Stimulated activated effector memory CD8-positive, alpha-beta T cell treated with anti-CD3 and anti-CD28 coated beads, Interleukin-12 subunit alpha, Interleukin-12 subunit beta, amount 100 ng/mL, for 72 hours (primary cell): Measurements from ENCODE around the gene DRICH1.
"Not testable (repeated sequence)": the region's sequence is repeated elsewhere in the genome, so short reads cannot be mapped to it uniquely, and the experiment has no call there.

ENCODE experiments used
- ATAC-seq: fragments of 150-1000 bp; cut with Tn5 transposase; 2 replicates; pipeline ENCODE4 v1.10.0; 2021
- DNase-seq, 2 donors: peaks; one replicate each; pipeline ENCODE4 v3.0.0; 2021 to 2022; ENCODE audit warnings: low spot score in 2 of 2
- H3K27ac Mint-ChIP-seq: one replicate; pipeline ENCODE4 v1.8.0; 2022; ENCODE audit warnings: mild to moderate bottlenecking, mixed read lengths
- H3K36me3 Mint-ChIP-seq: one replicate; pipeline ENCODE4 v1.8.0; 2022; ENCODE audit warnings: mild to moderate bottlenecking, mixed read lengths
- H3K4me1 Mint-ChIP-seq: one replicate; pipeline ENCODE4 v1.8.0; 2022; ENCODE audit warnings: mixed read lengths
- H3K4me3 Mint-ChIP-seq: one replicate; pipeline ENCODE4 v1.8.0; 2022; ENCODE audit warnings: mild to moderate bottlenecking, mixed read lengths
- H3K9me3 Mint-ChIP-seq: one replicate; pipeline ENCODE4 v1.8.0; 2022; ENCODE audit warnings: mixed read lengths

DRICH1 gene

DNA sequence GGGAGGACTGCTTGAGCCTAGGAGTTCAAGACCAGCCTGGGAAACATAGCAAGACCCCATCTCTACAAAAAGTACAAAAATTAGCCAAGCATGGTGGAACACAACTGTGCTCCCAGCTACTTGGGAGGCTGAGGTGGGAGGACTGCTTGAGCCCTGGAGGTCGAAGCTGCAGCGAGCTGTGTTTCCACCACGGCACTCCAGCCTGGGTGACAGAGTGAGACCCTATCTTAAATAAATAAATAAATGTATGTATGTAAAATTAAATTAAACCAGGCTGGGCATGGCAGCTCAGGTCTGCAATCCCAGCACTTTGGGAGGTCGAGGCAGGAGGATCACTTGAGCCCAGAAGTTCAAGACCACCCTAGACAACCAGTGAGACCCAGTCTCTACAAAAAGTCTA lies 28.3 kb upstream of the DRICH1 start:
- H3K36me3 Mint-ChIP-seq: peaks cover 25% of the 10 kb centered on the region
- not testable (repeated sequence) for H3K4me3 Mint-ChIP-seq, DNase-seq, H3K27ac Mint-ChIP-seq, H3K9me3 Mint-ChIP-seq, H3K4me1 Mint-ChIP-seq, ATAC-seq

- Mint-ChIP-seq H3K4me3 (no peak overlapping the region), H3K9me3 (no peaks in the 10 kb centered on the region), H3K4me1 (peaks cover 6% of the 10 kb centered on the region), H3K36me3 (peaks cover 25% of the 10 kb centered on the region), H3K27ac (peak overlapping the region; percentile 48)
- ATAC-seq (no peak), DNase-seq (no peak)
These were observed 25.6 kb upstream of the DRICH1 start for GRCh38 chr22:23657727-23658126.

GRCh38 chr22:23655891-23656475 lies 23.9 kb upstream of the DRICH1 start:
- Mint-ChIP-seq H3K4me1 (no peaks in the 10 kb centered on the region), H3K4me3 (no peak overlapping the region), H3K9me3 (no peaks in the 10 kb centered on the region), H3K27ac (peak overlapping the region; percentile 60), H3K36me3 (peaks cover 25% of the 10 kb centered on the region)
- ATAC-seq (no peak), DNase-seq (no peak)

GRCh38 chr22:23652711-23653110 lies 20.6 kb upstream of the DRICH1 start:
- no peak for DNase-seq
- Mint-ChIP-seq H3K4me1 (no peaks in the 10 kb centered on the region), H3K36me3 (peaks cover 5% of the 10 kb centered on the region), H3K27ac (peak overlapping the region; percentile 69), H3K9me3 (no peaks in the 10 kb centered on the region), H3K4me3 (no peak overlapping the region)
- no peak for ATAC-seq

GRCh38 chr22:23652286-23652685 lies 20.2 kb upstream of the DRICH1 start:
- Mint-ChIP-seq H3K27ac (peak overlapping the region; percentile 69), H3K4me3 (no peak overlapping the region), H3K9me3 (no peaks in the 10 kb centered on the region), H3K4me1 (no peaks in the 10 kb centered on the region), H3K36me3 (peaks cover under 1% of the 10 kb centered on the region)
- ATAC-seq (peak; percentile 13), DNase-seq (no peak)

DNA sequence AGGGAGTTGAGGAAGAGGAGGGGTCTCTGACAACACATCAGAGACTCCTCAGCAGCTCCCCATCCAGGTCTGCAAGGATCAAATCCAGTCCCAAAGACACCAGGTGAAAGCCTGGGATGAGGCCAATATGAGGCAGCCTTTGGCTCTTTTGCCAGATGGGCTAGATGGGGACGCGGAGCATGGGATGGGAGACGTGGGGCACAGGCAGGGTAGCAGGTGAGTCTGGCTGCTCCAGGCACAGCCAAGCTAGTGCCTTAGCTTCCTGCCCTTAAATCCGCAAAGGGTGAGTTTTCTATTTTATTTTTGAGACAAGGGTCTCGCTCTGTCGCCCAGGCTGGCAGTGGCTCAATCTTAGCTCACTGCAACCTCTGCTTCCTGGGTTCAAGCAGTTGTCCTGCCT lies 19.6 kb upstream of the DRICH1 start:
- no peaks in the 10 kb centered on the region for H3K9me3 Mint-ChIP-seq
- H3K36me3 Mint-ChIP-seq: no peaks in the 10 kb centered on the region
- no peak overlapping the region for H3K4me3 Mint-ChIP-seq
- DNase-seq: no peak
- no peak overlapping the region for H3K27ac Mint-ChIP-seq
- H3K4me1 Mint-ChIP-seq: no peaks in the 10 kb centered on the region
- ATAC-seq: no peak

GRCh38 chr22:23649071-23649501 lies 17.0 kb upstream of the DRICH1 start:
- no peaks in the 10 kb centered on the region for H3K36me3 Mint-ChIP-seq
- DNase-seq: no peak
- no peaks in the 10 kb centered on the region for H3K4me1 Mint-ChIP-seq
- no peak for ATAC-seq
- no peak overlapping the region for H3K4me3 Mint-ChIP-seq
- no peak overlapping the region for H3K27ac Mint-ChIP-seq
- H3K9me3 Mint-ChIP-seq: no peaks in the 10 kb centered on the region

GRCh38 chr22:23646526-23646925 lies 14.4 kb upstream of the DRICH1 start:
- not testable (repeated sequence) for H3K36me3 Mint-ChIP-seq, H3K4me3 Mint-ChIP-seq, H3K27ac Mint-ChIP-seq, ATAC-seq, DNase-seq, H3K4me1 Mint-ChIP-seq, H3K9me3 Mint-ChIP-seq

GRCh38 chr22:23640206-23640605 lies 8.1 kb upstream of the DRICH1 start:
- H3K27ac Mint-ChIP-seq, H3K9me3 Mint-ChIP-seq, H3K36me3 Mint-ChIP-seq, DNase-seq, H3K4me1 Mint-ChIP-seq, H3K4me3 Mint-ChIP-seq, ATAC-seq: not testable (repeated sequence)

DNA sequence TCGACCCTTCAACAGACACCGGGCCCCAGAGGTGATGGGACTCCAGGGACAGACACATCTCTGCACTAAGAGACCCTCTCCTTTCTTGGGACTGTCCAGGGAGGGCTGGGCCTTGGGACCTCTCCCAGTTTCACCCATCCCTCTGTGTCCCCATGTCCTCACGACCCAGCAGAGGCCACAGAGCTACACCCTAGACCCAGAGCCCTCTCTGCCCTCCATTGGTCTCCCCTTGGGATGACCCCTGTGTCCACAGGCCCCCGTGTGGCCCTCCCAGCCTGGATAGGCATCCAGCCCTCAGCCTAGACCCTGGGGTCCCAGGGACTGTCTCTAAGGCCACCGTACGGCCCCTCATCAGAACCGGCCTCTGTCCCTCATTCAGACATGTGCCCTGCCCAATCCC lies 7.5 kb upstream of the DRICH1 start:
- H3K9me3 Mint-ChIP-seq: no peaks in the 10 kb centered on the region
- ATAC-seq (peak; percentile 21), DNase-seq (no peak)
- H3K4me3 Mint-ChIP-seq: no peak overlapping the region
- peaks cover 6% of the 10 kb centered on the region for H3K4me1 Mint-ChIP-seq
- no peaks in the 10 kb centered on the region for H3K36me3 Mint-ChIP-seq
- H3K27ac Mint-ChIP-seq: peak overlapping the region; percentile 50

DNA sequence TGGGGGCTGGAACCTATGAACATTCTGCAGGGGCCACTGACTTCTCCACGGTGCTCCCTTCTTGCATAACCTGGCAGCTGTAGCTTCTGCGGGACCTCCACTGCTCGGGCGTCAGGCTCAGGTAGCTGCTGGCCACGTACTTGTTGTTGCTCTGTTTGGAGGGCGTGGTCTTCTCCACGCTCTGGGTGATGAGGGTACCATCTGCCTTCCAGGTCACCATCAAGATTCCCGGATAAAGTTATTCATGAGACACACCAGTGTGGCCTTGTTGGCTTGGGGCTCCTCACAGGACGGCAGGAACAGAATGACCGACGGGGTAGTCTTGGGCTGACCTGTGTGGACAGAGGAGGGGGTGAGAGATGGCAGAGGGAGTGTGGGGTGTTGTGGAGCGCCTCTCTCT lies 6.5 kb upstream of the DRICH1 start:
- peaks cover 6% of the 10 kb centered on the region for H3K4me1 Mint-ChIP-seq
- DNase-seq: no peak
- peak overlapping the region; percentile 50 for H3K27ac Mint-ChIP-seq
- no peaks in the 10 kb centered on the region for H3K9me3 Mint-ChIP-seq
- H3K36me3 Mint-ChIP-seq: no peaks in the 10 kb centered on the region
- no peak for ATAC-seq
- no peak overlapping the region for H3K4me3 Mint-ChIP-seq

GRCh38 chr22:23635291-23635690 lies 3.2 kb upstream of the DRICH1 start:
- not testable (repeated sequence) for H3K27ac Mint-ChIP-seq, H3K36me3 Mint-ChIP-seq, ATAC-seq

DNA sequence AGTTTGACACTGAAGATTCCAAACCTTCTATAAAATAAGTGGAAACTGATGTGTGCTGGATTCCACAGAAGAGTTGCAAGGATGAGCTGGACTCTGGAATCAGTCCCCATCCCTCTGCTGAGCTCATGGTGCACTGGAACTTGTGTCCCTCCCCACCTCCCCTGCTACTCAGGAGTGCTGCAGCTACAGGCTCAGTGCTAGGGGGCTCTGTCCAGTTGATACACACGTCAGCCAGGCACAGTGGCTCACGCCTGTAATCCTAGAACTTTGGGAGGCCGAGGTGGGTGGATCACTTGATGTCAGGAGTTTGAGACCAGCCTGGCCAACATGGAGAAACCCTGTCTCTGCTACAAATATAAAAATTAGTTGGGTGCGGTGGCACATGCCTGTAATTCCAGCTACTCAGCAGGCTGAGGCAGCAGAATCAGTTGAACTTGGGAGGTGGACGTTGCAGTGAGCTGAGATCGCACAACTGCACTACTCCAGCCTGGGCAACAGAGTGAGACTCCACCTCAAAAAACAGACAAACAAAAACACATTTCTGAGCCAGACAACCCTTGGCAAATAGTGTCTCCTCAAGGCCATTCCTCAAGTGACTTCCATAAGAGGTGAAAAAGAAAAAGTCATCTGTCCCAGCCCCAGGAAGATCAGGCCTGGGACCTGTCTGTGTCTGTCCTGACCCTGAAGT lies 3.9 kb downstream of the DRICH1 start:
- not testable (repeated sequence) for H3K4me3 Mint-ChIP-seq, DNase-seq, H3K36me3 Mint-ChIP-seq, H3K9me3 Mint-ChIP-seq, H3K27ac Mint-ChIP-seq, ATAC-seq
- H3K4me1 Mint-ChIP-seq: peaks cover 15% of the 10 kb centered on the region

More at GRCh38 chr22:23635291-23635690, 3.2 kb upstream of the DRICH1 start:
- H3K9me3 Mint-ChIP-seq, H3K4me1 Mint-ChIP-seq, DNase-seq, H3K4me3 Mint-ChIP-seq: not testable (repeated sequence)

GRCh38 chr22:23627401-23628055 lies 4.6 kb downstream of the DRICH1 start:
- not testable (repeated sequence) for H3K4me3 Mint-ChIP-seq, H3K9me3 Mint-ChIP-seq, H3K27ac Mint-ChIP-seq, H3K36me3 Mint-ChIP-seq
- ATAC-seq: peak; percentile 86
- DNase-seq: peak; percentile 14 to 65
- peaks cover 14% of the 10 kb centered on the region for H3K4me1 Mint-ChIP-seq

GRCh38 chr22:23626286-23626975 lies 5.7 kb downstream of the DRICH1 start:
- no peaks in the 10 kb centered on the region for H3K9me3 Mint-ChIP-seq
- DNase-seq (no peak), ATAC-seq (no peak)
- no peak overlapping the region for H3K27ac Mint-ChIP-seq
- no peaks in the 10 kb centered on the region for H3K36me3 Mint-ChIP-seq
- H3K4me3 Mint-ChIP-seq: no peak overlapping the region
- H3K4me1 Mint-ChIP-seq: peaks cover 6% of the 10 kb centered on the region
